GM12891 (cell line): ENCODE measurements around the gene TNFRSF8.

ENCODE experiments used
- PAX5 ChIP-seq: IDR thresholded peaks from 2 replicates; pipeline ENCODE4 v1.6.1; 2011; ENCODE audit warnings: low read length, moderate library complexity, mild to moderate bottlenecking; ENCODE audit not compliant: insufficient read depth, severe bottlenecking
- POLR2A ChIP-seq: IDR thresholded peaks from 2 replicates; pipeline ENCODE4 v1.6.1; 2011; ENCODE audit warnings: low read depth, low read length, control low read depth
- POLR2AphosphoS5 ChIP-seq: IDR thresholded peaks from 2 replicates; pipeline ENCODE4 v1.6.1; 2011; ENCODE audit warnings: low read depth, low read length, control low read depth
- TAF1 ChIP-seq: IDR thresholded peaks from 2 replicates; pipeline ENCODE4 v1.6.1; 2011; ENCODE audit warnings: low read depth, low read length, control low read depth

- no peak for TF ChIP-seq POLR2A
- no peak for TF ChIP-seq TAF1
- no peak for TF ChIP-seq PAX5
- no peak for TF ChIP-seq POLR2AphosphoS5
Measured at GRCh38 chr1:12026586-12026985, 36.5 kb upstream of the TNFRSF8 start.
